Ovary (tissue), 9 donors: ENCODE data around the gene GABRB3. TPM values are rescaled to one million over a fixed set of nuclear protein-coding genes. Genes with fewer than 3 reads are reported as not detected.

ENCODE experiments used
- DNase-seq, 5 donors: peaks; one replicate each; pipeline ENCODE4 v3.0.0-alpha.2; 2019 to 2020
- H3K27ac ChIP-seq, 2 donors: fragments of 200-600 bp; one replicate each; pipeline versions ENCODE4 v1.5.1 to v1.8.0; 2019 to 2022
- H3K27me3 ChIP-seq: fragments of 200-600 bp; one replicate; pipeline ENCODE4 v1.8.0; 2022
- H3K36me3 ChIP-seq: fragments of 200-600 bp; sonication (generic); one replicate; pipeline ENCODE4 v1.5.1; 2019
- H3K4me1 ChIP-seq: one replicate; pipeline ENCODE4 v1.8.1; 2013; ENCODE audit warnings: mild to moderate bottlenecking, moderate library complexity; ENCODE audit not compliant: insufficient read depth
- H3K4me3 ChIP-seq: fragments of 200-600 bp; sonication (generic); one replicate; pipeline ENCODE4 v1.5.1; 2017
- H3K9me3 ChIP-seq, 2 donors: fragments of 200-600 bp in 1 of 2; sonication (generic) in 1 of 2; one replicate each; pipeline versions ENCODE4 v1.5.1 to v1.8.1; 2013 to 2019; ENCODE audit warnings: mild to moderate bottlenecking in 1 of 2, moderate library complexity in 1 of 2
- CTCF ChIP-seq, 3 donors: fragments of 450-650 bp in 2 of 3; fragments of 200-600 bp in 1 of 3; IDR thresholded peaks; one replicate each; pipeline versions ENCODE4 v1.5.1 to v1.8.0; 2016 to 2022; ENCODE audit warnings: antibody characterized with exemption in 3 of 3, mild to moderate bottlenecking in 1 of 3
- EP300 ChIP-seq: sonication (generic); formaldehyde crosslinking; IDR thresholded peaks from one replicate; pipeline ENCODE4 v1.6.1; 2017; ENCODE audit warnings: antibody characterized with exemption
- POLR2A ChIP-seq: fragments of 450-650 bp; IDR thresholded peaks from one replicate; pipeline ENCODE4 v1.6.1; 2017; ENCODE audit warnings: antibody characterized with exemption, mild to moderate bottlenecking, moderate library complexity
- WGBS, 3 donors: extraction: QIAGEN DNeasy Blood & Tissue Kit in 1 of 3; methylation state at CpG; one replicate each; pipeline versions ENCODE4 v1.1.5 to v1.1.7; 2013 to 2017; 5-methylcytosine and 5-hydroxymethylcytosine counted together
- intact Hi-C, 4 donors: fragments of 100-400 bp; cut with DNase I; formaldehyde crosslinking; loops; one replicate each; pipeline versions ENCODE4 v1.11.0 to v1.15.1; 2022 to 2023
- polyA plus RNA-seq, 2 donors: library from polyadenylated mRNA; stranded (reverse); fragments of 200-250 nt in 1 of 2; fragments of 350-450 nt in 1 of 2; fragmentation: Illumina TruSeq in 1 of 2; extraction: RNeasy Lipid Tissue Mini Kit (QIAGEN cat#74804) in 1 of 2; gene quantifications; one replicate each; pipeline ENCODE4 v1.2.3, GENCODE V29; 2013 to 2014
- total RNA-seq, 7 donors: library from RNA; depleted of rRNA in 2 of 7; stranded (reverse); fragments of >200 nt in 2 of 7; fragmentation: NEBNext Ultra II Directional in 3 of 7; extraction: Animal tissue kit (Norgen Biotek cat#: 25700) in 3 of 7; gene quantifications; one replicate each; pipeline versions ENCODE4 v1.1.0 to v1.2.4, GENCODE V29; 2016 to 2023
- donor health status: DM: no; HTN: no; CAD: no; lungs with moderate emphysema.
- donor health status: DM: no; HTN: no; CAD: no.
- donor health status: Bipolar disorder and iron deficiency.
- donor health status: DM: yes; HTN: yes; CAD: no.
- donor health status: DM: no; HTN: no; CAD: no.
- donor health status: DM: yes; HTN: yes; CAD: no.

GABRB3 gene
- total and polyA plus RNA-seq, 9 donors: 0.60 to 6.7 (median 3.0) TPM

GRCh38 chr15:26656080-26656479 is 116.8 kb downstream of the GABRB3 start:
- DNase-seq: no peak
- Histone ChIP-seq H3K36me3 (no peaks in the 10 kb centered on the region), H3K27me3 (no peaks in the 10 kb centered on the region), H3K4me1 (no peaks in the 10 kb centered on the region), H3K4me3 (no peak overlapping the region), H3K9me3 (no peaks in the 10 kb centered on the region), H3K27ac (no peak overlapping the region)
- intact Hi-C loops: no loop called here
- 80 to 85% (median 80%) methylated on average over 6 of the region's 6 CpGs for WGBS, 3 donors
- no peak for TF ChIP-seq POLR2A
- TF ChIP-seq EP300: no peak
- no peak for TF ChIP-seq CTCF (IDR thresholded peaks at IDR 0.05)

- TF ChIP-seq POLR2A (no peak), EP300 (no peak), CTCF (IDR thresholded peaks at IDR 0.05) (no peak)
Measured at GRCh38 chr15:26651909-26652308, 121.0 kb downstream of the GABRB3 start.

DNA sequence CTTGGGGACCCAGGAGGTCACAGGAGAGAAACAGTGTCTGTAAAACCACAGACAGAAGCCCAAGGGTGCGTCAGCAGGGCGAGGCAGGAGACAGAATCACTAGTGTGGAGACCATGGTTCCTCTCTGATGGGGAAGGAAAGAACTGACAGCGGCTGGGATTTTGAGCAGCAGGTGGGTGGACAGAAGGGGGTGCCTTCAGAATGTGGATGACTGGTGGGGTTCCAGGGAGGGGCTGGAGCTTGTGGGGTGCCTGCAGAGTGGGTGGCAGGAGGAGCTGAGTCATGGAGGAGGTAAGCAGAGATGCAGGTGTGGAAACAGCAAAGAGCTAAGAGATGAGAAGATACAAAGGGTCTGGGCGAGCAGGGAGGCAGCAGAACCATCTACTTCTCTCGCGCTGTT is 124.2 kb downstream of the GABRB3 start:
- intact Hi-C loops: no loop called here
- 88 to 91% (median 88%) methylated on average over 6 of the region's 6 CpGs for WGBS, 3 donors

More at GRCh38 chr15:26651909-26652308, 121.0 kb downstream of the GABRB3 start:
- H3K27me3 ChIP-seq: no peaks in the 10 kb centered on the region
- no peak for DNase-seq
- H3K9me3 ChIP-seq: no peaks in the 10 kb centered on the region
- WGBS, 3 donors: 57 to 79% (median 69%) methylated on average over 1 of the region's 1 CpG
- no peaks in the 10 kb centered on the region for H3K4me1 ChIP-seq
- no peak overlapping the region for H3K4me3 ChIP-seq
- intact Hi-C loops: no loop called here
- no peak overlapping the region for H3K27ac ChIP-seq
- H3K36me3 ChIP-seq: no peaks in the 10 kb centered on the region

DNA sequence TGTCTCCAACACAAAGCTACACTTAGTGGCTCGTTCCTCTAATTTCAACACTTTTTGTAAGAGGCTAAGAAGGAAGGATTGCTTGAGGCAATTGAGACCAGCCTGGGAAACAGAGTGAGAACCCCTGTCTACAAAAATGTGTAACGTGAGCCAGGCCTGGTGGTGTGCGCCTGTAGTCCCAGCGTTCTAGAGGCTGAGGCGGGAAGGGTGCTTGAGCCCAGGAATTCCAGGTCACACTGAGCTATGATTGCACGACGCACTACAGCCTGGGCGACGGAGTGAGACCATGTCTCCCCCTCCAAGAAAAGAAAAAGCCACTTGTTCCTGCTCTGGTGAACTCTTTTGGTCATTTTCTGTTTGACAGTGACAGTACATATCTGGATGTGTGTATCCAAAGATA is 127.9 kb downstream of the GABRB3 start:
- no peak overlapping the region for H3K27ac ChIP-seq
- H3K27me3 ChIP-seq: no peaks in the 10 kb centered on the region
- 81 to 88% (median 84%) methylated on average over 9 of the region's 9 CpGs for WGBS, 3 donors
- H3K36me3 ChIP-seq: no peaks in the 10 kb centered on the region
- no peaks in the 10 kb centered on the region for H3K9me3 ChIP-seq
- TF ChIP-seq EP300 (no peak), POLR2A (no peak), CTCF (IDR thresholded peaks at IDR 0.05) (no peak)
- intact Hi-C loops: no loop called here
- DNase-seq: no peak
- no peak overlapping the region for H3K4me3 ChIP-seq
- no peaks in the 10 kb centered on the region for H3K4me1 ChIP-seq

More for the DNA sequence above, 124.2 kb downstream of the GABRB3 start:
- no peaks in the 10 kb centered on the region for H3K27me3 ChIP-seq
- no peaks in the 10 kb centered on the region for H3K9me3 ChIP-seq
- TF ChIP-seq POLR2A (no peak), CTCF (IDR thresholded peaks at IDR 0.05) (no peak), EP300 (no peak)
- no peaks in the 10 kb centered on the region for H3K36me3 ChIP-seq
- H3K27ac ChIP-seq: no peak overlapping the region
- H3K4me1 ChIP-seq: no peaks in the 10 kb centered on the region
- no peak for DNase-seq
- H3K4me3 ChIP-seq: no peak overlapping the region
